ENCODE results near the gene FAM72A.
"Not testable (repeated sequence)": the region's sequence is repeated elsewhere in the genome, so short reads cannot be mapped to it uniquely, and the experiment has no call there.

FAM72A gene

DNA sequence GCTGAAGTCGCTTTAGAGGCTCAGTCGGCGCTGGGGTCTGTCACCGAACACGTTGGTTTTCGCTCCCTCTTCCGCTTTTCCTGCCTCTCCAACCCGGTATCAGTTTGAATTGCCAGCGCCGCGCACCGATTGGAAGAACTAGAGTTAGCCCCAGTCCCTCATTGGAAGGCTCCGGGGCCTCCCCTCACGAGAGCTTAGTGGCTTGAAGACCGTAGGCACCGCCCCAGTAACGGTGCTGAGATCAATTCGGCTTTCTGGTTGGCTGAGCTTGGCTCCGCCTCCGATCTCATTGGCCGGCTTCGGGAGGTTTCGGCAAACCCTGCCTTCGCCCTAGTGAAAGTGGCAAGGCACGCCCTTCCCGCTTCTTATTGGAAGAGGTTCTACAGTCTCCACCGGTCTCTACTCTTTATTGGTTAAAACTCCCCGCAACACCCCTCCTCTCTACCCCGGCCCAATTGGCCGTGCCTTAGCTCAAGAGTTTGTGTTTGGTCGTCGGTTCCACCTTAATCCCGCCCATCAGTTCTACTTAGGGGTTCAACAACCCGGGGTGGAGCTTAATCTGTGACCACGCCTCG lies at the start of gene FAM72A:
Gene FAM72A (minus strand): TSS at position 51 of the 575 bp plus-strand sequence. CDS start 814 bp downstream, outside the sequence.
- not testable (repeated sequence) for DNase-seq

DNA sequence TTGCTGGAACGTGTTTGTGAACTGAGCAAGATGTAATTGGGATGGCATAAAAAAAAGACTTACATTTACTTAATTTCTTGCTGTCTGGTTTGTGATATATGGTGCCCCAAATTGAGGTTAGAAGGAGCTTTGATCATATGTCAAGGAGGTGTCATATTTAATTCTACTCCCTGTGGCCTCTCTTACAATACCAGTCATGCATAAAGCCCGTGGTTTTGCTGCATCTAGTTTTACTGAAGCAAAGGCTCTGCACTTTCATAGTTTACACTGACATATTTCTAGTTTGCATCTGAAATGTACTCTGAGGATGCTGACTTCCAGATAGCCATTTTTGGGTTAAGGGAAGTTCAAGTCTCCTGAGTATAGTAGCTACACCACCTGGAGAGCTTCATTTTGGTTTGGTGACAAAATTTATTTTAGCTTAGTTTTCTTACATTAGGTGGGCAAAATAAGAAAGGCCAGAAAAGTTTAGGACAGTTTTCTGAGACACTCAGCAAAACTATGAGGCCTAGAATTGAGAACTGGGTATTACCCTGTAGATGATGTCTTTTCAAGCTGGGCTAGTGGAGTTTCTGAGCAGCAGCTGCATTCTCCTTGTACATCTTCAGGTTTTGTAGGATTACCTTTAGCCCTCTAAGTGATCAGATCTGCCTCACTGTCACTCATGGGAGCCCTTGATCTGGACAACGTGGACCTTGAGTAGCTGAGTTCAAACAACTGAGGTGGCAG lies 48.5 kb upstream of the FAM72A start:
- DNase-seq: not testable (repeated sequence)

DNA sequence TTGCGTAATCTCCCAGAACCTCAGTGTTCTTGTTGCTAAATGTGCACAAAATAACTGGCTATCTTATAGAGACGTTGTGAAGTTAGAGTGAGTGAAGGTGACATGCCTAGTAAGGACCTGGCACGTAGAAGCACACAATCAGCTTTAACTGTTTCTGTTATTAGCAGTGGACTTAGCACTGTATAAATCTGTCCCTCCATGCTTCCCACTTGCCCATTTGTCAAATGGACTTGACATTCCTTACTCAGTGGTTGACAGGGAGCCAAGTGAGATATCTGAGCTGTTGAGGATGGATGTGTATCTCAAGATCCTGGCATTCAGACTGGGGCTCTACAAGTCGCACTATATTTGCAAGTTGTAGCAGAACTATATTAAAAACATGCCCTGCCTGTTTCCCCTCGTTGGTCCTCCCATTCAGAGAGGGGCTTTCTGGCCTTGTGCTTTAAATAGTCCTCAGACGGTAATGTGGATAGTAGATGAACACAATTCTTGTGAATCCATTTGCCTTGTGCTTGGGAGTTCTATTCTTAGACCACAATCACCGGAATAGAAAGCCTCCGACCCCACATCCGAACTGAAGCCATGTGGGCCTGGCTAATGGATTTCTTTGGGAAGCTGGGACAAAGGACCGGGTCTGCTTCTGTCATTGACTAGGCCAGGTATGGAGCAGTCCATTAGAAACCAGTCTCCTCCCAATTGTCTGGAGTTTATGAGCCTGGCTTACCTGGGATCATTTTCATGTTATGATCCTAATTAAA lies 43.7 kb upstream of the FAM72A start:
- DNase-seq: not testable (repeated sequence)

DNA sequence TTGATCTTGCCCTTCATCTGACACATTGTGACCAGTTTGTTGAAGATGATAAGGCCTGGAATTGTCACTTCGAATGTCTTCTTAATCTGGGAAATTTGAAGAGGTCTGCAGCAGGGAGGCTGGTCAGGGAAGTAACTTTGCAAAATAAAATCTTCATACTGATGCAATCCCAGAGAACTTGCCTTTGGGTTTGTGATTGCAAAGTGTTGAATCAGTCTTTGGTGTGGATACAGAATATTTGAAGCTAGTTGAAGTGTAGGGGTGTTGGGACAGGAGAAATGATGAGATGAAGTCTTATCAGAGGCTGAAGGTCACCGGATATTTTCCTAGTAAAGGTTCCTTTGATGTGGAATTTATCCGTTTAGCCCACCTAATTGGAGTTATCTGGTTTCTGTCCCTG lies 42.8 kb upstream of the FAM72A start:
- not testable (repeated sequence) for DNase-seq

DNA sequence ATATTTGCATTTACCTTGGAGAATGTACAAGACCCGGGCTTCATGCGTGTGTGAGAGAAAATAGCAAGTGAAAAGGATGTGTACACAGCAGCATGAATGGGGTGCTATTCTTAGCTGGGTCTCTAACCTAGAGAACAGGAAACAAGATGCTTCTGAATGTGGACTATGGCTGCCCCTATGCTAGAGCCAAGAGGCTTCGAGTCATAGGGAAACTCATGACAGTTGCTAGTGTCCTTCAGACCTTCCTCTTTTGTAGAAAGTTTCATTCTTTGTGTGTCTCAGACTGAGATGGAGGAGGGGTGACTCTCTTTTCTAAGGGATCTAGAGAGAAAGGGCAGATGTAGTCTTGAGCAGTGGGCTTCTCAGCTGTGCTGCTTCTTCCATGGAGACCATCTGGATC lies 40.7 kb upstream of the FAM72A start:
- not testable (repeated sequence) for DNase-seq

DNA sequence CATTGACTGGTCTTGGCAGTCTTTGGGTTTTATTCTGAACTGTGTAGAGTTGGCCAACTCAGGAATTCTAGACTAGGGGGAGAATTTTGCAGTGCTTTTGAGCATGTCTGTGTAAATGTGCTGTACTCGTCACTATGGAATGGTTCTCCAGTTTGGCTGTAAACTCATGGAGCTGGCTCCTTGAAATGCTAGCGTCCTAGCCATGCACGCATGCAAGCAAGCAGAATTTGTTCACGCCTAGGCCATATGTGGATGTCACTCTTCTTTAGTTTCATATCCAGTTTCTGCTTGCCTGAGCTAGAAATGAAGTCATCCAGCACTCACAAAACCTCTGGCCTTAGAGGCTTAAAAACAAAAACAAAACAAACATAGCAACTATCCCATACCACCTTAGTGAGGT lies 37.6 kb upstream of the FAM72A start:
- not testable (repeated sequence) for DNase-seq

DNA sequence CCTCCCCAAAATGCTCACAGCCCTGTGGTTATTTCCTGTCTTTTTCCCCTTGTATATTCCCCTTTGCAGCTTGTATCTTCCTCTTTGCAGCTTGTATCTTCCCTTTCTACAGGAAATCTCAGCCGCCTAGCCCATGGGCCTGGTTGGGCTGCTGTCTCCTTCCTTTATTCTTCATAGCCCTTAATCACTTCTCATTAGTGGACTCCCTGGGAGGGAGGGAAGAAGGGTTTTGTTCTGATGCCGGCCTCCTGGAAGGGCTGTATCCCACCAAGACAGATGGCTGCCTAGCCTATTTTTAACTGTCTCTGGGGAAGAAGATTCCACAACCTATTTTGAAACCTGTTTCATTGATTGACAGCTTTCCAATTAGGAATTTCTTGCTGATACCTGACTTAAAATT lies 32.6 kb upstream of the FAM72A start:
- not testable (repeated sequence) for DNase-seq

DNA sequence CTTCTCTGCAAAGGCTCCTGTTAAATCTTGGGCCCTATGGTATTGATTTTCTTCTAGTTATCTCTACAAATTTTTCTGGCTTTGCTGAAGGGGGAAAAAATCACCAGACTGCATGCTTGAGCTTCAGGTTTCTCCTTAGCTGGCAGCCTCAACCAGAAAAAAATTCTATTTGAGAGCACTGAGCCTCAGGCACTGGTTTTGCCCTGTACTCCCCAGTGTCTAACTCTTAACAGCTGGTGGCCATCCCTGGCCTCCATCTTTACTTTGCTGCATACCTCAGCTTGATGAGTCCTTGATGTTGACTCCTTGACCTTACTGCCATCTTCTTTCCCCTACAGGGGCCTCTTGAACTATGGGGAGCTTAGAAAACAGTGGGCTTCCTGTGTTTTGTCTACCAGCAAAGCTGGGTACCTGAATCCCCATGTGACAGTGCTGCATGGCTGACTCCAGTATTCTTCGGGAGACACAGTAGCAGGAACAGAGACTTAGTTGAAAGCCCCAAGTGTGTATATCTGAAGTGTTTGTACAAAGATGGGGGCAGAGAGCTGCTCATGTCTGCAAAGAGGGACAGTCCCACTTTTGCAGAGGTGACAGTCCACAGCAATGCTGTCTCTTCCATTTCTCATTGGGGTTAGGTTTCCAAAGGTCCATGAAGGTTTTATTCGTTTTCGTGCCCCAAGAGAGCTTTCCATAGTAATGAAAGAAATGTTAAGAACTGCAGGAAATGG lies 31.7 kb upstream of the FAM72A start:
- not testable (repeated sequence) for DNase-seq

DNA sequence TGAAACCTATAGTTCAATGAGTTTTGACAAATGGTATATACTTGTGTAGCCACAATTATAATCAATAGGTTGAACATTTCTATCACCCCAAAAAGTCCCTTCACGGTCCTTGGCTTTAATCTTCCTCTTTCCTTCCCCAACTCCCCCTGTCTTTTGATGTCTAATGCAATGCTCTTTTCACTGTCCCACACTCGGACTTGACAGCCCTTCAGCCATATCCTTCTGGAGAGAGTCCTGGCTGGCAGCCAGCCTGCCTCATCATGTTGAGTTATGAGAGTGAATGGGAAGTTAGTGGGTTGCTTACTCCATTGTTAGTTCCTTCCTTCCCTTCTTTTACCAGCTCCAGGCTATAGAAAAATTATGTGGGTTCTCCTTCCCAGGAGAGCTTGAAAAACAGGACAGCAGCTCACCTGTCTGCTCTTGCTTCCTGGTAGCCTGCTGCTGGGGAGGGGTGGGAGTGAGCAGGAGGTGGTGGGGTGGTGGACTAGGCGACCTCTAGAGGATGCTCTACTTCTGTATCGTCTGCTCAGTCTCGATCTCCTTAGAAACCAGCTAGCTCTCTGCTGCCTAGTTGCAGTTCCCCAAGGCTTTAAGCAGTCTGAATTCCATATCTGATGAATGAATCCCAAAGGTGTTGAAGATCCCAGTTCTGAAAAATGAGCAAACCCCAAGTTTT lies 30.5 kb upstream of the FAM72A start:
- not testable (repeated sequence) for DNase-seq

DNA sequence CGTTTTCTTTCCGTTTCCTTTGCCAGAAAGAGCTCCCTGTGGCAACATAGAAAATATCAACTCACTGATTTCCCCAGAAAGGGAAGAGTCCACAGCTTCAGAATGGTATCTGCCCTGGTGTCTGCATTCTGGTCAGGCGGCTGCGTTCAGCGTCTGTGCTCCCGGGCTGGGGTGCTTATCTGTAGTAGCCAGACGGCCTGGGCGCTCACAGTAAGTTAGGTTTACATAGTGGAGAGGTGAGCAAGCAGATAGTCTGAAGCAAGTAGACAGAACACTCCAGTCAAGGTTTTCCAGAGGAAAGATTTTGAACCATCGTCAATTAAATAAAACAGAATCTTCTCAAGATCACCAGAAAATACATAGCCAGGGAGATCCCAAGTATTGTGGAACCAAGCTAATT lies 29.4 kb upstream of the FAM72A start:
- DNase-seq: peak; percentile 84

DNA sequence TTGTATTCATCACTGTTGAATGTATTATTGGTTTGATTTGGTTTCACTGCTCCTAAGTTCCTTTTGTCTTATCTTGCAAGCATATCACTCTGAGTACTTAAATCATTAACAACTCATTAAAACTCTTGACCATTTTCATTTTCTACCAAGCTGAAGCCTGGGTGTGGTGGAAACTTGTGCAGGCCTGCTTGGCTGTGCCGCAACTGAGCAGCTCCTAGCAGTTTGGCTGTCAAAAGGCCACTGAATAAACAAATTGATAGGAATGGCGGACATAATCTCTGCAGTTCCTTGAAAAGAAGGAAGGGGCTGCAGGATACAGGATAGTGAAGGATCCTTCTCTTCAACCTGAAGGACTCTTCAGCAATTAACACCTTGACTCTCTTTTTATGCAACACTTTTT lies 26.6 kb upstream of the FAM72A start:
- not testable (repeated sequence) for DNase-seq

DNA sequence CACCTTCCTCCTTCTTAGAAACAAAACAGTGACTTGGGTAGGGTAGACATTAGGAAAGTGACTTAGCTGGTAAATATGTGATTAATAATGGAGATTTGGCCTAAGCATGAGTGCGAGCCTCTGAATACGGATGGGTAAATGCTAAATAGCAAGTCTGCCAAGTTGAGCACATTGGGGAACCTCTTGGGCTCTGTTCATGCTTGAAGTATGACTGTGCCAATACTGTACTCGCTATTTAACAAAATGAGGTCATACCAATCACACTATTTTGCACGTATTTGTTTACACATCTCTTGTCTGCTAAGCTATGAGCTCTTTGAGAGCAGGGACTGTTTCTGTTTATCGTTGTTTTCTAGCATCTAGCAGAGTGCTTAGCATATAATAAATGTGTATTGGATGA lies 24.2 kb upstream of the FAM72A start:
- not testable (repeated sequence) for DNase-seq

DNA sequence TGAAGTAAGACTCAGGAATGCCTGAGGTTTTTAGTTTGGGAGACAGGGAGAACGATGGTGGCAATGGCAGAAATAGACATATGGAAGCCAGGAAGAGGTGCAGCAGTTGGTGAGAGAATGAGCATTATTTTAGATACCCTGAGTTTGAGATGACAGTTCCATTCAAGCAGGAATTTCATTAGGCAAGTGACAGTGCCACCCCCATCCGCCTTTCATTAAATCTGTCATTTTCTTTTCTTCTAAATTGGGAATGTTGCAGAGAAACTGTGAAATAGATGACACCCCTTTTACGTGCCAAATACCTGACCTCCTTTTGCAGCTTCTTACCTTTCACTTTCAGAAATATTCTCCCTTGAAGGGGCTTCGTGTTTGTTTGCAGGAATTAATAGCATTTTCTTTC lies 22.7 kb upstream of the FAM72A start:
- DNase-seq: not testable (repeated sequence)

DNA sequence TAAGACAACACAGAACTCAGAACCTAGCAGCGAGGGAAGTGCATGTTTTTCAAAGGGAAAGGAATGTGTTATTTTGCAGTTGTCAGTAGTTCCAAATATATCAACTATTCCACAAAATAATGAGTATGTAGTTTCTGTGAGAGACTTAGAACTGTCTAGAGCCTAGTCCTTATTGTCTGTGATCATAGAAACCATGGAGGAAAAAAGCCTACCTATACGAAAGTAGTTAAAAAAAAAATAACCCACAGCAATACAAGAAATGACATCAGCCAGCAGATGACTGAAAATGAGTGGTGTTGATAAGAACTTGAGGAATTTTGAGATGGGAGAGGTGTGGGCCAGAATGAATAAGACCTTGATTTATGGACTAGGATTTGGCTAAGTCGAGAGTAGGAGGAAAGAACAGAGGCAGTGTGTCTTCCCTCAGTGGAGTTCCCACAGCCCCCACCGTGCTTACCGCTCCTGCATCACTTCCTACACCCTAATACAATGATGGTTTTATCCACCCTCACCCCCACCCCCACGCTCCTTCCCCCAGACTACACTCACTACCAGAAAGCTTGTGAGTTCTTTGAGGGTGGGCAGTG lies 21.6 kb upstream of the FAM72A start:
- not testable (repeated sequence) for DNase-seq

DNA sequence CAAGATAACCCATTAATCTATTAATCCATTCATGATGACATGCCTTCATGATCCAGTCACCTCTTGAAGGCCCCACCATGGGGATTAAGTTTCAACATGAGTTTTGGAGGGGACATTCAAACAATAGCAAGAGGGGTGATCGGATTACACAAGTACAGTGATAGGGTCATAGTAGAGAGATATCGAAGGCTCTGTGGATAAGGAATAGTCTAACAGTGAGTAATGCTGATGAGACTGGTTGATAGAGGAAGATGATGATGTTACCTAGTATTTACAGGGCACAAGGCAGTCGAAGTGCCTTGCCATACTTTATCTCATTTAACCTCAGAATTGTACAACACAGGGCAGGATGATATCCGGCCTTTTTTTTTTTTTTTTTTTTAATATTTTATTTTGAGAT lies 18.9 kb upstream of the FAM72A start:
- DNase-seq: not testable (repeated sequence)

DNA sequence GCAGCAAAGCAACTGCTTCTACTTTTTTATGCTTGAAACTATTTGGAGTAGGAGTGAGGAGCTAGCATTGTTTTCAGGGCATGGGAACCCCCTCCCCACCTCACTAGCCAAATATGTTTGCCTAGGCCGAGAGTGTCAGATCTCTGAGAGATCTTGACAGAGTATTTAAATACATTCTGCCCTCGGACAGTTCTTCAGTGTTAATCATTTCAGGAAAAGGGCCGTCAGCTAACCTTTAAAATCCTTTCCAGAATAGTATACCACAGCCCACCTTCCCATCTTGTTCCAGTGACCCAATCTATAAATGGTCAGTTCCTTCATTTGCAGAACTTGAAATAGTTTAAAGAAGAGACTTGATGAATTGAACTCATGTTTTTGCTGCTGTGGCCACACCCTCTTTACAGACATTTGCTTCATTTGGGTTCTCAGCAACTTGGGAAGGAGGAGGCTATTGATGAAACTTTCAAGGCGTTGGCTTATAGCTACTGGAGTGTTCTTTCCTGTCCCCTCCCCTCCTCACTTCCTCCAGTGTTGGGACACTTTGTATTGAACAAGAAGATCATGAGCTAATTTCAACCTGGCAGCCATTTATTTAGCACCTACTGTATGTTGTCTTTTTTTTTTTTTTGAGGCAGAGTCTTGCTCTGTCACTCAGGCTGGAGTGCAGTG lies 17.8 kb upstream of the FAM72A start:
- DNase-seq: peak; percentile 0

DNA sequence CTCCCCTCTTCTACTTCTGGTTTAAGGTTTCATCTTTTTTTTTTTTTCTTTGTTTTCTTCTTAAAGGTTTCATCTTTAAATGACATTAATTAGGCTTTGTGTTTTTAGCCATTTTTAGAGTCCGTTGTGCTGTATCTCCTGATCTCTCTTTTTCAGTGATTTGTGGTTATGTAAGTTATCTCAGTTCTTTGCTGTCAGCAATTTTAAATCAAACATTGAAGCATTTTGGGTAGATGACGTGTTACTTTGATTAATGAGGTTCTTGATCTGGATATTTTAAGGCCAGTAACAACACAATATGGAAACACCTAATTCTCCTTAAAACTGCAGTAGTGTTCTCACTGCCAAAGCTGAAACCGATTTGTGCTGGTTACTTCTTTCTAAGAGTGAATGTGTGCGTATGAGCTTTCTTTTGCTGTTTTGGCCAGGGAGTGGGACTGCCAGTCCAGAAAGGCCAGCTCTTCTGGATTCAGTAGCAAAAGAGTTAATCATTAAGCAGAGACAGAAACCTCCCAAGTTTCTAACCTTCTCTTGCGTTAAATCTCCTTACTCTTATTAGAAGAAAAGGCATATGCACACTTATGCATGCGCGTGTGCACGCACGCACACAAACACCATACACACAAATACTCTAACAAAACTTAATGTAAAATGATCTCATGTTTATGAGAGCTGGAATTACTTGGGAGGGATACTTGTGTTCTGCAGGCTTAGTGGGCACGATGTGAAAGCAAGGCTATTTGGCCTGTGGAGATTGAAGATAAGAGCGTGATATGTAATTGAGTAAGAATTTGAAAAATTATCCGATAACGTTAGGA lies 17.1 kb upstream of the FAM72A start:
- not testable (repeated sequence) for DNase-seq

DNA sequence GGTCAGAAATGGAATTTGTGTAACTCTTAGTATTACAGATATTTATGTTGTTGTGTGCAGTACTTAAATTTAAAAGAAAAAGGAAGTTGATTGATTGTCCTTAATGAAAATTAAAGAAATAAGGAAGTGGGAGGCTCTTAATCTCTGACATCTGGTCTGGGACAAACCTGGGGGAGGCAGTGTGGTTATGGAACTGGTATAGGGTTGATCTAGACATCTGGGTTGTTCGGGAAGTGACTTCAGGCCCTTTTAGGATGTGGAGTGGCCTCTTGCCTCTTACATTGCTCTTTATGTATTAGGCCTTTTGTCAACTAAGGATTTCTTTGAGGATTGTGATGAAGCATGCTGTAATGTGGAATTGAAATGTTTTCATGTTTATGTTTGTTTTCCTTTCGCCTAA lies 16.1 kb upstream of the FAM72A start:
- DNase-seq: not testable (repeated sequence)

DNA sequence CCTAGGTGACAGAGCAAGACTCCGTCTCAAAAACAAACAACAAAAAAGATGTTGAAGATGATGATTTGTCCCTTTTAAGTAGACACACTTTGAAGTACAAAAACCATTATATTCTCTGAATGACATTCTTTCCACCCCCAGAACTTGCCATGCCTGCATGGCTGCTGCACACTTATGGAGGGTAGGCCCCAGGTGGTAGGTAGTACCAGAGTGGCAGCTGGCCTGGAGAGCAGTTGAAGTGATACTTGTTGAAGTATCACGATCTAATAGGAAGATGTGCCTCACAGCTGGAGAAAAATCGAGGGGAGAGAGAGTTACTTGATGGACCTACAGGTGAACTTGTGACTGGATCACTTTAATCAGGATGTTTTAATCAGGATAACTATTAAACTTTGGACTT lies 15.6 kb upstream of the FAM72A start:
- DNase-seq: not testable (repeated sequence)

DNA sequence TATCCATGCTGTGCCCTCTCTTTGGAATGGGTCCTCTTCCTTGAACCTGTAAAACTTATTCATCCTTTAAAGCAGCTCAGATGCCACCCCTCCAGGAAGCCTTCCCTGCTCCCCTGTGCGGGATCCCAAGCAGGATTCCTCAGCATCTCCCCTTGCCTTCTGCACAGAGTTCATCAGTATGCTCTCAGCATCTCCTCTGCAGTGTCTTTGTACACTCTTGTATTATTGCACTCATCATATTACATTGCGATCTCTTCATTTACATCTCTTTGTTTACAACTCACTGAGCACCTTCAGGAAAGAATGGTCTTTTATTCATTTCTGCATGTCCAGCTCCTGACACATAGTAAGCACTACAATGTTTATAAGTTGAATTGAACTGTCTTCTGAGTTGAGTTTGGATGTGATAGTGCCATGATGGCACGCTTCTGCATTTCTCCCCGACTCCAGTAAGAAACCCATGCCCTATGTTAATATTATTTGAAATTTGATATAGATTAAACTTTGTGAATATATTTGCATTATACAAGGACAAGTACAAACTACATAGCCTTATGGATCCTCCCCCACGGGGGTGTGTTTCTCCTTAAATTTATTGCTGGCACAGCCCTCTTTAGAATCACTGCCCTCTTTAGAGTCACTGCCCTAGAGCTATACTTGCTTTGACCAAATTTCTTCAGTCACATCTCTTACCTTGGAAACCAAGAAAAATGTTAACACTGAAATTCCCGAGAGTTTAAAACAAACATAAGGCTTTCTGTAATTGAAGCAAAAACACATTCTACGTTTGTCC lies 13.2 kb upstream of the FAM72A start:
- DNase-seq: peak; percentile 0
